Activated naive CD8-positive, alpha-beta T cell treated with anti-CD3 and anti-CD28 coated beads, Interleukin-2, amount 50 U/mL, for 16 hours (primary cell): ENCODE results near the gene MYO1G.

Source experiments
- DNase-seq: peaks from one replicate; pipeline ENCODE4 v3.0.0-alpha.2; 2020; ENCODE audit warnings: low read depth, low spot score

The MYO1G gene

DNA sequence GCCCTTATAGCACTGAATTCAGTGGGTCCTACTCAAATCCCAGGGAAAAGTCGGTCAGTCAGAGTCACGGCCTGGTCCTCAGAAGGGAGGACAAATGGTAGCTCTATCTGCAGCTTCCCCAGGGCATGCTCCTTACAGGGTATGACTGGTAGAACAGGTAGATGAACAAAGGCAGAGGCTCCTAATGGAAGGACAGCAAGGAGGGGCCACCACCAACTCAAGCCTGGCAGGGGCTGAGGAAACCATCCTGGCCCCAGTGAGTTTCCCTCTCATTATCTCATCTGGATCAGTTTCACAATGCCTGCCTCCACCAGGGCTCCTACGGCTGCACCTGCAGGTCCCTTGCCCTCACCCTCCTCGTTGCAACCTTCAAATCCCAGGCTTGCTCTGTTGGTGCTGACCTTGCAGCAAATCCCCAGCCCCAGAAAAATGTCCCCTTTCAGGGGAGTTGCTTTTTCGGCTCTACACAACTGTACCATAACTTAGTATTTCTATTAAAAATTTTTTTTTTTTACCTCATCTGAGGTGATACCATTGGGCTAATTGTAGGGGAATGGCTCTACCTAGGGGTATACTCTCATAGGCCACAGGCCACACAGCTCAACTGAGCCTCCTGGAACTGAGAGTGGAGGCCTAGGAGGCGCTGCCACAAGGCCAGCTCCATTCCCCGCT is 2.4 kb upstream of the MYO1G start:
- DNase-seq, result no peak

DNA sequence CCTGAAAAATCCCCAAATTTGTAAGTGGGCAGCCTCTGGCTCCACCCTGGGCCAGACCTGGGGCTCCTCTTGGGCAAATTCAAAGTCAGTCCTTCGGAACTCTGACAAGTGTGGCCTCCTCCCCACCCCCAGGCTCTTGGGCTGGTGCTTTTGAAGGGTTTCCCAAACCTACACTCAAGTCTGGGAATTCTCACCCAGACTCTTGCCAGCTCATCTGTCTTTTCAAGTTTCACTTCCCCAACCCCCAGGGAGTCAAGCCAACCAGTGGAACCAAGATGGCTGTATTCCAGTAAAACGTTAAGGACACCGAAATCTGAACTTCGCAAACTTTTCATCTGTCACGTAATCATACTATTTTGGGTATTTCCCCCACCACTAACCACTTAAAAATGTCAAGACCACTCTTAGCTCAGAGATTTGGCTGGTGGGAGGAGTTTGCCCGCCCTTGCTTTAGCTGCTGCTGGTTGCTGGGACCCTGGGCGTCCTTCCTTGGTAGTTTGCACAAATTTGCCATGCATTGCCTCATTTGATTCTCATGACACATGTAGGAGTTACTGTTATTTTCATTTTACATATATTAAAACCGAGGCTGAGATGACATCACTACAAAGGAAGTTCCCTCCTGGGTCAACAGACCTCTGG is 1.7 kb upstream of the MYO1G start:
- DNase-seq, result peak; percentile 64

DNA sequence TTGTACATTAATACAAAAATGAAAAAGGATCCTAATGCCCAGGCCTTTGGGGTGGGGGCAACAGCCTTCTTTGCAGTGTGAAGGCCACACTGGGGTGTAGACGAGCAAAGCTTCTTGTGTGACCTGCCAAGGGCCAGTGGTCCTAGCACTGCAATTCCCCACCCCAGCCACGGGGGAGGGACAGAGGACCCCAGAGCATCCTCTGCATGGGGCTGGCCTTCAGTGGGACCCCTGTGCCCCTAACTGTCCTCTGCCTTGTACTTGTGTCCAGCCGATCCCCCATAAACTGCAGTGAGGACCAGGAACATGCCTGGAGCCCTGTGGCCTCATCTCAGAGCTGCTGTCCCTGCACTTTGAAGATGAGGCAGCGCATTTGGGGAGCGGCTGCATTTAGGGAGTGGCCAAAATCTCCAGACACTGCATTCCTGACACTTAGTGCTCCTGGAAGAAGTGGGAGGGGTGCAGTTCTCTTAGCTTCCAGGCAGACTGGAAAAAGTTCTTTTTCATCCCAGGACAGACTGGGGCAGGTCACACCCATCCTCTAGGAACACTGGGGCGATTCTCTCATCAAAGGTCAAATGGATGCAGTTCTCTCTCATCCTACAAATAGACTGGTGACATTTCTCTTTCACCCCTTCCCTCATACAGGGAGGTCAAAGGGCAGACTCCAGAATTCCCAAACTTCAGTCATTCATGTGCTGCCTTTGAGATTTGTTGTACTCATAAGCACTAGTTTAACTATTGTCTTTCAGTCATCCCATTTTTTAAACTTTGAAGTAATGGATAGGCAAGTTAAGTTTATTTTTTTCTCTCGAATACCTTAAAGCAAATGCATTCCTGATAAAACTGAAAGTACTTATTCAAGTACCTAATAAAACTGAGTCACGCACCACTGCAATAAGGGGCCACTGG is 922 bp upstream of the MYO1G start:
- DNase-seq, result no peak

DNA sequence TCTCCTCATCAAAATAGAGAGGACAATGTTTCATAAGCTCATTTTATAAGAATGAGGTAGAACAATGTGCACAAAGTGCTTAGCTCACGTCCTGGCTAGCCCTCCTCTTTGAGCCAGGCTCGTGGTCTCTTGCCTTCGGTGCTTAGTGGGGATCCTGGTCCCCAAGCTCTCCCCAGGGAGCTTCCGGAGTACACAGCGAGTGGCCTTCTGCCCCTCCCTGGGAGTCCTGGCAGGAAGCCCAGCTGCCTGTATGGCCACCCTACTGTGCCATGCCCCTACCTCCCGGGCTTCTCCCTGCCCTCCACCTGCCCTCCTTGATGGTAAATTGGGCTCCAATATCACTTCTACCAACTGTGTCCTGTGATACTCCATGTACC is 868 bp downstream of the MYO1G start:
- no peak for DNase-seq

DNA sequence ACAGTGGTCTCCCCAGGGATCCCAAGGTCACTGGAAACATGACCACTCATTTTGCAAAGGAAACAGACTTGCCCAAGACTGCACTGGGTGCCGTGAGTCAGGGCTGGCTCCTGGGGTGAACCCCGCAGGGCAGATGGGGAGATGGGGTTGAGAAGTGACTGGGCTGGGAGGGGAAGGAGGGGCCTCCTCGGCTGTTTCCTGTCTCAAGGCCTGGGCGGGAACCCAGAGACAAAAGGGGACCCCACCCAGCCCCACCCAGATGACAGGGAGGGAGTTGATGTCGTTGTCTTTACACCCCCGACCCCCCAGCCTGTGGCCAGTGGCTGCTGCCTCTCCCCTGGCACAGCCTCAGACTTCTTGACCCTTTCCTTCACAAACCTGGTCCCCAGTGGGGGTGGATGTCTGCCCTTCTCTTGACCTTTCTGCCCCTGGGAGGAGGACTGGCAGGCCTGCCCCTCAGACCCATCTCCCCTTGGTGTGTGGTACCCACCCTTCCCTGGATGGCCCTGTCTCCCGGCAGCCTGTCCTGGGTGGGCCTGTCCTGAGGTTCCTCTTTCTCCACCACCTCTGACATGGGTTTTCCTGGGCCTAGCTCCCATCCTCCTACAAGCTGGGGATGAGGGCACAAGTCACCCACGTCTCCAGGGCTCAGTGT is 1.4 kb downstream of the MYO1G start:
- DNase-seq, result no peak

DNA sequence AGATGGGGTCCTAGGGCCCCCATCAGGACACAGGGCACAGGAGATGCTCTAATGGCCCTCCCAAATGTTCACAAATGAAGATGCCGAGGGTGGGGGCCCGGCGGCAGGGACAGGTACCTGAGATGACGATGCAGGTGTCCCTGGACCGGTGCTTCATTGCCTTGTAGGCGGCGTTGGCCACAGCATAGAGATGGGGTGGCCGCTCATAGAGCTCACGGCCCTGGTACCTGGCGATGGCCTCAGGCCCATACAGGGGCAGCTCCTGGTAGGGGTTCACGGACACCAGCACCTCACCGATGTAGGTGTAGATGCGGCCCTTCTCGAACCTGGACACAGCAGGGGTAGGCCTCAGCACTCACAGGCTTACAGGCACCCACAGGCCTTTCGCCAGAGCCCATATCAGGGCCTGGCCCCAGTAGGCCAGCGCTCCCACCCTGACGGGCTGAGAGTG is 2.0 kb downstream of the MYO1G start:
- no peak for DNase-seq

DNA sequence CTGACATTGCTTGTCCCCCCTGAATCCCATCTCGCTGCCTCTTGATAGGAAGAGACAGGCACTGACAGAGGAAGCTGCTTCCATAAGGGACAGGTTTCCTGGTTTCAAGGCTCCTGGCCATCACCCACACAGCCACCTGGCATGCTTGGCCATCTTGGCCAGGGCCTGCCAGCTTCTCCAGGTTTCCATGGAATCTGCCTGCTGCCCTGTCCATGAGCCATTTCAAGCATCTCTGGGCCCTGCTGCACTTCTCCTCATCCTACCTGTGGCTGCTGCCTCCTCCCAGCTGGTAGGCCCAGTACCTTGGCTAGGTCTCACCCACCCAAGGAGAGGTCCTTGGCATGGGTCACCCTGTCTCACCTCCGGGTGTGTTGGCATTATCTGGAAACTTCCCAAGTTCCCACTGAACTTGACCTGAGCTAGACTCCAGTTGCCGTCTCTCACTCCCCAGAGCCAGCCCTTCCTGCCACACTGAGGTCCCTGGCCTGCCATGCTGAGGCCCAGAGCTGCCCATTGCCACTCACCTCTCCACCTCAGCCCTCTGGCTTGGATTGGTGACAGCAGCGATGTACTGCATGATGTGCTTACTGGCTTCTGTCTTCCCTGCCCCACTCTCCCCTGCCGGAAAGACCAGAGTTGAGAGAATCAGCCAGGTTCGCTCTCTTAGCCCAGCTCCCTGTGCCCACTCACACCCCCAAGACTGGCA is 2.6 kb downstream of the MYO1G start:
- DNase-seq, result no peak

DNA sequence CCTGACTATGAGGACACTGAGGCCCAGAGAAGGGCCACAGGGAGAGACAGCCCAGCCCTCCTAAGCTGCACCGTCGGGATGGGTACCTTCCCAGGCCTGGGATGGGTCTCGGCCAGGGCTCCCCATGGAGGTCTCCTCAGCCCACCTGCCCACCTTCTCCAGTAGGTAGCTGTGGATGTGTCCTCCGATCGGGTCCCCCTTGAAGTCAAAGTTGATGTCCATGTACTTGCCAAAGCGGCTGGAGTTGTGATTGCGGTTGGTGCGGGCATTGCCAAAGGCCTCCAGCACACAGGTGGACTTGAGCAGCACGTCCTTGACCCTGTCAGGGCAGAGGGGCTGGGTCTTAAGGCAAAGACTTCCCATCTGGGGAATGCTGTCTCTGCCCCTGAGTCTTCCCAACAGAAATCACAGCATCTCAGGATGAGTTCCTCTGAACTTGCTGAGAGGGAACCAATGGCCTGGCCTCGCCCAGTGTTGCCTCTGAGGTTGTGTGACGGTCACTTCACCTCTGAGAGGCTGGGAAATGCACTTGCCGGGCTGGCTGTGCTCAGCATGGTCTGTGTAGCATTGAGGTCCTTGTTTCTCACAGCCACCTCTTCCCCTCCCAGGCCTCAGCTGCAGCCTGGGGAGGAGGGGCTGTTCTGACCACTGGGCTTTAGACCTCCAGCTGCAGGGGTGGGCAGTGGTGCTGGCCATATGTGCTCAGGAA is 3.3 kb downstream of the MYO1G start:
- no peak for DNase-seq

DNA sequence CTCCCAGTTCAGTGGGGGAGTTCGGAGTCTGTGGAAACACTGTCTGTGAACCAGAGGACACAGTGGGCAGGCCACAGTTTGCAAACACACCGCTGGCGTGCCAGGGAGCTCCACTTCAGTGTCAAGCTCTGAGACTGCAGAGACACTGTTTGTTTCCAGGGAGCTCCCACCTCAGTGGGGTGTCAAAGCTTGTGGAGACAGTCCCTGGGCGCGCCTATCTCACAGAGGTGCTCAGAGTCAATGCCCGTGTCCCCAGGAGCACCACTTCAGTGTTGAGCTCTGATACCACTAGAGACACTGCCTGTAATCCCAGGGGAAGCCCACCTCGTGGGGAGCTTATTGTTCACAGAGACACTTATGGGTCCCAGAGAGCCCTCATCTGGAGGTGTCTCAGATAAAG is 4.3 kb downstream of the MYO1G start:
- DNase-seq, result no peak

DNA sequence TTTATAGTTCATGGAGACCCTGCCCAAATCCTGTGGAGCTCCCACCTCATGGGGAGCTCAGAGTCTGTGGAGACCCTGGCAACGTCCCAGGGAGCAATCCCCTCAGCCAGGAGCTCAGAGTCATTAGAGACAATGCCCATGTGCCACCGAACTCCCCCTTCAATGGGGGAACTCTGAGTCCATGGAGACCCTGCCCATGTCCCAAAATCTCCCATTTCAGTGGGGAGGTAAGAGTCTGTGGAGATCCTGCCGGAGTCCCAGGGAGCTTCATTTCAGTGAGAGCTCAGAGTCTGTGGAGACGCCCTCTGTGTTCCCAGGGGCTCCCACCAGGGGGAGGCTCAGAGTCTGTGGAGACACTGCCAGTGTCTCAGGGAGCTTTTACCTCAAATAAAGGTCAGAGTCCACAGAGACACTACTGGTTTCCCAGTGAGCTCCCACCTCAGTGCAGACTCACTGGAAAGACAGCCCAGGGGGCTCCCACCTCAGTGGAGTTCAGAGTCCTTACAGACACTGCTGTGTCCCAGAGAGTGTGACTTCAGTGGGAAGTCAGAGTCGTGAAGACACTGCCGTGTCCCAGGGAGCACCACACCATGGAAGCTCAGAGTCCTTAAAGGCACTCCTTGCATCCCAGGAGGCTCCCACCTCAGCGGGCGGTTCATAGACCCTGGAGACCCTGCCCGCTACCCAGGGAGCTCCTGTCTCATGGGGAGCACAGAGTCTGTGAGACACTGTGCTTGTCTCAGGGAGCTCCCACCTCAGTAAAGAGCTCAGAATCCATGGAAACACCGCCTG is 5.0 kb downstream of the MYO1G start:
- DNase-seq, result no peak

DNA sequence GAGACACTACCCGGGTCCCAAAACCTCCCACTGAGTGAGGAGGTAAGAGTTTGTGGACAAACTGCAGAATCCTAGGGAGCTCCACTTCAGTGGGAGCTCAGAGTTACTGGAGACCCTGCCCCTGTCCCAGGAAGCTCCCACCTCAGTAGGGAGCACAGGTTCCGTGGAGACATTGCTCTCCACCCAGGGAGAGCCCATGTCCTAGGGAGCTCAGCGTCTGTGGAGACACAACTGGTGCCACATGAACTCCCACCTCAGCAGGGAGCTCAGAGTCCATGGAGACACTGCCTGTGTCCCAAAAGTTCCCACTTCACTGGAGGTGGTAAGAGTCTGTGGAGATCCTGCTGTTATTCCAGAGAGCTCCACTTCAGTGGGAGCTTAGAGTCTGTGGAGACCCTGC is 6.3 kb downstream of the MYO1G start:
- DNase-seq, result no peak

DNA sequence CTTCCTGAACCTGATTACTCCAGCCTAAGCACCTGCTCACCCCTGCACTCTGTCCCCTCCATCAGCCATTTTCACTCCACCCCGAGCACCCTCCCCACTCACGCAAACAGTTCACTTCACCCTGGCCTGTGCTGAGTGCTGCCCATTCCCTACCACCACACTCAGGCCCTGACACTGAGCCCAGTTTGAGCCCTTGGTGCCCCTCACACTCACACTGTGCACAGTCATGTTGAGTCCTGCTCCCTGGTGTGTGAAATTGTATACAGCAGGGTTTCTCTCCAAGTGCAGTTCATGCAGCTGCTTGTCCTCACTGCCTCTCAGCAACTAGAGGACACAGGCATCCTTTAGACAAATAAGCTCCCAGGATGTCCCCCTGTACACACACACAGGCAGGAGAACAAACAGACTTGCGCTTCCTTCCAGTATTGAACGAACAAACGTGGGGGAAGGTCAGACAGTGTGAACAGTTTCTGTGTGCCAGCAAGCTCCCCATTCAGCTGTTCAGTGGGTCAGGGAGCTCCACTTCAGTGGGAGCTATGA is 6.8 kb downstream of the MYO1G start:
- no peak for DNase-seq

DNA sequence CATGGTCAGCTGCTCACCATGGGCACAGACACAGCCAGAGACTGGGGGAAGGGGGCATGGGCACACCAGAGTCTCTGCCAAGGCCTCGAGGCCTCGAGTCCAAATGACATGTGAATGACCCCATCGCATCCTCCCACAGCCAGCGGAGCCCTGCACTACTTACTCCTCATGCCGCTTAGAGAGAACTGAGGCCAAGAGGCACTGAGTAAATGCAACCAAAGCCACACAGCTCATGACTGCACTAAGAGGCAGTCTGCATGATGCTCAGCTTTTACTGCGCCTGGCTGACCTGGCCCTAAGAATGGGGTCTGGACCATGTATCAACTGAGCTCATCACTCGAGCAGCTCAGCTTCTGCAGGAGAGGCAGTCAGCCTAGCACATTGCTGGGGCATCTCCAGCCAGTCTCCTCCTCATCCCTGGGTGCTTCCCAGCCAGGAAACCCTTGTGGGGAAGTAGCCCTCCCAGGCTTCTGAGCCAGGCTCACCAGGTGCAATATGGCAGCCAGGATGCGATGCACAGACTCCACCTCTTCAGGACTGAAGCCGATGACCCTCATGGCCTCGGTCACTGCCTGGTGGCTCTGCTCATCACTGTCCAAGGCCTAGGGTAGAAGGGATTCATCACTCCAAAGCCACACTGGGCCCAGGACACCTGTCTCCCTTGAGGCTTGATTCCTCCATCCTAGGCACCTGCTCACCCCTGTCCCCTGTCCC is 7.5 kb downstream of the MYO1G start:
- DNase-seq, result no peak

DNA sequence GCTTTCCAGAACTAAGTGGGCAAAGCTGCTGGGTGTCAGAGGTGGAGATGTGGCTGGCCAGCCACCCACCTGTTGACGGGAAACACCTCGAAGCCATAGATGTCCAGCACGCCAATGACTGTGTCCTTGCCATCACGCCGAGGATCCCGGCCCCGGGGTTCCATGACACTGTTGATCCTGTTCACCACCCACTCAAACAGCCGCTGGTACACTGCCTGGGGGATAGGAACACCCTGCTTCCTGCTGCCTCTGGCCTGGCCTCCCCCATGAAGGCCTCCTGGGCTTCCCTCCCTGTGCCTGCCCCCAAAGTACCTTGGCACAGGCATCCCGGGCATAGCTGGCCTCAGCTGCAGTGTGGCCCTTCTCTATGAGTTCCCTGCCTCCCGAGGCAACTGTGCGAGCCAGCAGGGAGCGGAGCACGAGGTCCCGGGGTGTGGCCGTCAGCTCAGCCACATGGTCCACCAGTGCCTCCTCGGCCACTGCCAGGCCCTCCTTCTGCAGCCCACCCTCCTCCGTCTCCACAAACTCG is 8.2 kb downstream of the MYO1G start:
- DNase-seq, result no peak

DNA sequence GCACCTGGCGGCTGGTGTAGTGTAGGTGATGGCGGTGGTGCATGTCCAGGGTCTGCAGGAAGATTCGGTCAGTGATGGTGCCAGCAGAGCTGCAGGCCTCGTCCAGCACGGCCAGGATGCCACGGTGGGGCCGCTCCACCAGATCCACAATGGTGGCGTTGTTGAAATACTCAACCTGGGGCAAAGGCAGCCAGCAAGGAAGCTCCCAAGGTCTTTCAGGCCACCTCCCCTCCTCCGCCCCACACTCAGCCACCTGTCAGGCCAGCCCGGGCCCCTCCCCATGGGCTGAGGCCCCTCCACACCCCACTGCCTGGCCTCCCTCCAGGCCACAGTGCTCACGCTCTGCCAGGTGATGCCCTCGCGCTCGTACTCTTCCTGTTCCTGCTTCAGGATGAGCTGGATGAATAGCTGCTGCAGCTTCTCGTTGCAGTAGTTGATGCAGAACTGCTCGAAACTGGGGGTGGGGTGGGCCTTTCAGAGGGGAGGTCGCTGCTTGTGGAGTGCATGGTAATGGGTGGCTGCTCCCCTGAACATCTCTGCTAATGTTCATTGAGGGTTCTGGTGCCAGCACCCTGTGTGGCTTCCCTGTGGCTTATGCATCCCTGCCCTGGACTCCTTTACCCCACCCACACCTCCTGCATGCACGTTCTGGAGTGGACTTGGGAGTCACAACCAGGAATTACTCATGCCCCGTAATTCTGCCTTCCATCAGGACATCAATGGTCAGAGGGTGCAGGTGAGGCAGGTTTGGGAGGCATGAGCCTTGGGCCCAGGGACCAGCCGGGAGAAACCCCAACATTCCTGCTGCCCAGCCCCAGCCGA is 8.9 kb downstream of the MYO1G start:
- no peak for DNase-seq

DNA sequence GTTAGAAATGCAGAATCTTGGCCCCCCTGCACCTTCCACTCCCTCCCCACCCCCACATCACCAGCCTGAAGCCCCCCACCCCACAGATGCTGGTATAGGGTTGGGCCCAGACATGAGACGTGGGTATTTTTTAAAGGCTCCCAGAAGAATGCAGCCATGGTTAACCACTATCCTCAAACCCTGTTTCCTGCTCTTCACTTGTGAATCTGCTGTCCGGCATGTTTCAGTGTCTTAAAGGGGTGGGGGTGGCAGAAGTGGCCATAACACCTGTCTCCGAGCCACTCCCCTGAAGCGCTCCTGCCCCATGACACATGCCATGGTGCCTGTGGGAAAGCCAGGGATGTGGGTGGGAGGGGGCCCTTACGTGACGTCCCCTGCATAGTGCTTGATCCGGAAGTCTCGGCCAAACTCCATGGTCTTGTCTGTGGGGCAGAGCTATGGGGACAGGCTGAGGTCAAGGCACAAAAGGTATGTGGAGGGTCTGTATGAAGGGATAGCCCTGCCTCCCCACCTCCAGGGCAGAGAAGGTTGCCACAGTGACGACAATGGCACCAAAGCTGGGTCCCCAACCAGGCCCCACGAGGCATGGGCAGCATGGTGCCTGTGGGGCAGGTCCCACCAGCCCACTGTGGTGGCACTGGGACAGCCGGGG is 9.6 kb downstream of the MYO1G start:
- DNase-seq, result no peak
